Stimulated activated CD8-positive, alpha-beta memory T cell treated with anti-CD3 and anti-CD28 coated beads, Interleukin-12 subunit alpha, Interleukin-12 subunit beta, amount 100 ng/mL, for 1 hour (primary cell): ENCODE results near the gene IVD.

Source experiments
- DNase-seq: peaks from one replicate; pipeline ENCODE4 v3.0.0-alpha.2; 2020; ENCODE audit warnings: low read depth

Gene IVD

DNA sequence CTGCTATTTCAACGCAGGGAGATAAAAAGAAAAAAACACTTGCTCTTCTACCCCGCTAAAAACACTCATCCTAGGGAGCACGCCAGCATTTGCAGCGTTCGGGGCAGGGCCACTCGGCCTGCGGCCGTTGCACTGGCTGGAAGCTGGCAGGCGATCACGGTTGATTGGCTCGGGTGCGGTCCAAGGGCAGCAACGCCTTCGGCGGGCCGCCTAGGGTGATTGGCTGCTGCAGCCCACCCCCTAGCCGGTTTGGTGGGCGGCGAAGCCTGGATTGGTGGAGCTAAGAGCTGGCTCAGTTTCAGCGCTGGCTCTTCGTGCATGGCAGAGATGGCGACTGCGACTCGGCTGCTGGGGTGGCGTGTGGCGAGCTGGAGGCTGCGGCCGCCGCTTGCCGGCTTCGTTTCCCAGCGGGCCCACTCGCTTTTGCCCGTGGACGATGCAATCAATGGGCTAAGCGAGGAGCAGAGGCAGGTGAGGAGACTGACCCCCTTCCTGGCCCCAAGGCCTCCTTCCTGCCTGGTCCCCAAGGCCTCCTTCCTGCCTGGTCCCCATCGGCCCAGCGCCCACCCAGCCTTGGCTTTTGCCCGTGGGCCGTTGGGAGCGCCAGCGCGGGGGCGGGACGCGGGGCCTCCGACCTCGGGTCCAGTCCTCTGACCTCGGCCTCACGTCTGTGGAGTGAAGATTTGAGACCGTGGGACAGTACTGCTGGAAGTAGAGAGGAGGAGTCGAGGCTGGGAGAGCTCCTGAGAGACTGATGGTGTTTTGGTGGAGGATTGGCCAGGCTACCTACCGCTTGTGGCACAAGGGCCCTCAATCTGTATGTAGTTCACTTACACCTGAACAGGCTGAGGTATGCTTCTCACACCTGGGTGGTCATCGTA lies at the start of gene IVD:
Gene IVD (plus strand): TSS at position 295 of the 881 bp plus-strand sequence. CDS start 33 bp downstream, at position 328.
- peak; percentile 80 for DNase-seq

DNA sequence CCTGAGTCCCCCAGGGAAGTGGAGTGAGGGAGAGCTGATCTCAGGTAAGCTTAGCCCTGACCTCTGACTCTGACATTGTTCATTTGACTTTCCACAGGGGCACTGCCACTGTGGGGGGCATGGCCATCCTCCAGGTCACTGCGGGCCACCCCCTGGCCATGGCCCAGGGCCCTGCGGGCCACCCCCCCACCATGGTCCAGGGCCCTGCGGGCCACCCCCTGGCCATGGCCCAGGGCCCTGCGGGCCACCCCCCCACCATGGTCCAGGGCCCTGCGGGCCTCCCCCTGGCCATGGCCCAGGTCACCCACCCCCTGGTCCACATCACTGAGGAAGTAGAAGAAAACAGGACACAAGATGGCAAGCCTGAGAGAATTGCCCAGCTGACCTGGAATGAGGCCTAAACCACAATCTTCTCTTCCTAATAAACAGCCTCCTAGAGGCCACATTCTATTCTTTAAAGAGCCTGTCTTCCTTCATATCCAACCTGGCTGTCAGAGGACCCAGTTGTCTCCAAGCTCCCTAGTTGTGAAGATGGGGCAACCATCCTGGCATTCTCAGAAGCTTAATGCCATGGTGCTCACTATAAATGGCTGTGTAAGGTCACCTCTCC lies 49.5 kb upstream of the IVD start:
- no peak for DNase-seq

DNA sequence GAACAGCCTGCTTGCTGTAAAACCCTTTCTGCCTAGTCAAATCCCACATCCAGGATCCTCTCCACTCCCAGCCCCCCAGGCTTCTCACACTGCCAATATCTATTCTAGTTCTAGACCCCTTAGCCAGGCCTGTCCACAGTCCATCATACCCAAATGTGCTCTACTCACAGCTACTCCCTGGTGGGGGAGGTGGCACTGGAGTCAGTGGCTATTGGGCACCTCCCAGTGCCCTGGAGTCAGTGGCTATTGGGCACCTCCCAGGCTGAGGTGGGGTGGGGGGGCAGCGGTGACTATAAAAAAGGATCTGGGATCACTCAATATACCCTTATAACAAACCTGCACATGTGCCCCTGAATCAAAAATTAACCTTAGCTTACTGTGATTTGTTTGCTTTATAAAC lies 48.3 kb upstream of the IVD start:
- DNase-seq, result no peak

DNA sequence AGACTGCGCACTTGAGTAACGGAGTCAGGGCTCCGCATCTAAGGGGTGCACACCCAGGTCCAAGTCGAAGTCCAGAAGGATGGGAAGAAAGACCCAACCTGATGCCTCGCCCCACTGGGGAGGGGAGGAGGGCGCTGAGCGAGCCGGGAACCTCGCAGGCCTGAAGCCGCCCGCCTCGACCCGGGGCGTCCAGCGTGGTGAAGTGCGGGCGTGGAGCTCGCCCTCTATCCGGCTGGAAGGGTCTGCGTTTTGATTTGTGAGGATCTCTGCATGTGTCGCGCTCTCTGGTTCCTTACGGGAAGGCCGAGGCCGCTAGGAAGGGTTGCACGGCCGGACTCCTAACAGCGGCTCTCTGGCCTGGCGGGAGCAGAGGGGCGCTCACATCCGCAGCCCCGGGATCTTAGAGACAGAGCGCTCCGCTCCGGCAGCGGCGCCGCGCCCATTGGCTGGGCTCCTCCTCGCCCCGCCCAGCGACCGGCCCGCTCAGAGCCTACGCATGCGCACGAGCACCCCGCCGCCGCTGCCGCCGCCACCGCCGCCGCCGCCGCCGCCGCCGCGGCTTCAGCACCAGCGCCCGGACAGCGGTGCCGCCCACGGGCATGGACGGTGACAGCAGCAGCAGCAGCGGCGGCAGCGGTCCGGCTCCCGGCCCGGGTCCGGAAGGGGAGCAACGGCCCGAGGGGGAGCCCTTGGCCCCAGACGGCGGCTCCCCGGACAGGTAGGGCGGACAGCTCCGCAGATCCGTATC lies 47.7 kb upstream of the IVD start, which contains the start of gene DISP2:
Gene DISP2 (plus strand): TSS at position 497 of the 748 bp plus-strand sequence. CDS start 103 bp downstream, at position 600.
- peak; percentile 82 for DNase-seq

DNA sequence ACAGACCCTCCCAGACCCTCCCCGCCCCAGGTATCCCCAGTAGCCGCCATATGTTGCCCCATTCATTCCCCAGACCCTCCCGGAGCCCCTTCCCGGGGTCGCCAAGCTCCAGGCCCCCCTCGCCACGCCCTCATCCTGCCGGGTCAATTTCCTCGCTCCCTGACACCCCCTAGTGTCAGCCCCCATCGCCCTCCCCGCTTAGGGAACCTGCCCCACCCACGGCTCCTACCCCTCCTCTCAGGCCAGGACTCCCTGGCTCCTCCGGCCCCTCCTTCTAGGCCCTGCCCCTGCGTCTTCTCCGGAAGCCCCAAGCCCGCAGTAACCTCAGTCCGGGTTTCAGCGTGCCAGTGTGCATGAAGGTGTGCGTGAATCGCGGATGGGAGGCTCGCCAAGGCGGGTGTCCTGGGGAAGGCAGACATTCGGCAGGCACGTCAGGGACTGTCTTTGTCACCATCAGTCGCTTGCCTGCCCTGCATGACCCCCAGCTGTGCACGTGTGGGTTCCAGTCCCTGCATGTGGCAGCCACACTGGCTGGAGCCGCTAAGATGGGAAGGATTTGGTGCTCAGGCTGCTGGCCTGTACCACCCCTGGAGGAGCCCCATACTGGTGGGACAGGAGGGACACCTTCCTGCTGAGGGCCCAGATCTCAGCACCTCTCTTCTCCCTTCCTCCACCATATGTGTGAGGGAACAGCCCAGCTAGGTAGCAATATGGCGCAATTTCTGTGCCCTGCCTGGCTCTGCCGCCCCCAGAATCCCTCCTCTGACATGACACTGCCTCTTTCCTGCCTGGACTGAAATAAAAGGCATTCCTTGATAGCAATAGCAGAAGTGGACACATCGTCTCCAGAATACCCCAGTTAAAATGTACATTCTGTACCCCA lies 46.9 kb upstream of the IVD start:
- DNase-seq, result no peak

DNA sequence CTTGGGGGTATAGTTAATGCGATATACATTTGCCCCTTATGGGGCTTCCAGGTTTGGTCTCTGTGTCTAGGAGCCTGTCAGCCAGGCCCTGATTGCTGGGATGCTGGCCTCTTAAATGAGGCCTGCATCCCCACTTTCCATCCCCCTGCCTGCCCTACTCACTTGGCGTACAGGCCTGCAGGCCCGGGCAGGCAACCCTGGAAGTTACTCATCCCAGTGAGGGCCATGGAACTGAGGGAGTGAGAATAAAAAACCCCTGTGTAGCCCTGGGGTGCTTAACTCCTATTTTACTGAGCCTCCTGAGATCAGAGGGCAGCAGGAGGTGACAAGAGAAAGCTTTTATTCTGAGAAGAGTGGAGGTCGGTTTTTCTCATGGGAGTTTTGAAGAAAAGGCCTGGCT lies 45.6 kb upstream of the IVD start:
- DNase-seq, result no peak

DNA sequence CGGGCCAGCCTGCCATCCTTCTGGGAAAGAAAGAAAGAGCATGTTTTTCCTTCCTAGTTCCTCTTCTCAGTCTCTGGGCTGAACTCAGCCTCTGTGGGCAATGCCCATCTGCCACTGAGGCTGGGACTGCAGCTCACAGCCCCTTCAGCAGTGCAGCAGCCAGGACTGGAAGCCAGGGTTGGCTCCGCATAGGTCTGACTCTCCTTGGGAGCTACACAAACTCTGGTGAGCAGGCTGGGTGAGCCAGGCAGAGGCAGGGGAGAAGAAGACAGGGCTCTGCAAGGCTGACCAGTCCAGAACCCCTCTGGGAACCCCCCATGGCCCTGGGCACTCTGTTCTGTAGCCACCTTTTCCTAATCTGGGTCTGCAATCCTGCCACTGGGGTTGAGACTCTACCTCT lies 44.0 kb upstream of the IVD start:
- no peak for DNase-seq

DNA sequence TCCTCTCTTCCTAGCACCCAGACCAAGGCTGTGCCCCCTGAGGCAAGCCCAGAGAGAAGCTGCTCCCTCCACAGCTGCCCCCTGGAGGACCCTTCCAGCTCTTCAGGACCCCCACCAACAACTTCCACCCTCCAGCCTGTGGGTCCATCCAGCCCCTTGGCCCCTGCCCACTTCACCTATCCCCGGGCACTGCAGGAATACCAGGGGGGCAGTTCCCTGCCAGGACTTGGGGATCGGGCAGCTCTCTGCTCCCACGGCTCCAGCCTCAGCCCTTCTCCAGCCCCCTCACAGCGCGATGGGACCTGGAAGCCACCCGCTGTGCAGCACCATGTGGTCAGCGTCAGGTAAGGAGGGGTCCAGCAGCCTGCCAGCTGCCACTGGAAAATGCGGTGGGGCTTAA lies 42.0 kb upstream of the IVD start:
- no peak for DNase-seq

DNA sequence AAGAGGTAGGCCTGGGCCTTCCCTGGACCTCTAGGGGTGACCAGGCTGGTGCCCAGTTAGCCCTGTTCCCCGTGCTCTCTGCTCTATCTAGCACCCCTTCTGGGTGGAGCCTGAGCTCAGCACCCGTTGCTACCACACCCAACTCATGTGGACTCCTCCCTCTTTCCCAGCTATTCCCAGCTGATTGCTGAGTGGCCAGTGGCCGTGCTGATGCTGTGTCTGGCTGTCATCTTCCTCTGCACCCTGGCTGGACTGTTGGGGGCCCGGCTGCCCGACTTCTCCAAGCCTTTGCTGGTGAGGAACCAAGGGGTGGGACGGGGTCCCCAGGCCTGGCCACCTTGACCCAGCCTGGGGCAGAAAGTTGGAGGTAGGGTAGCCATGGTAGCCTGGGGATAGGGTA lies 41.3 kb upstream of the IVD start:
- no peak for DNase-seq

DNA sequence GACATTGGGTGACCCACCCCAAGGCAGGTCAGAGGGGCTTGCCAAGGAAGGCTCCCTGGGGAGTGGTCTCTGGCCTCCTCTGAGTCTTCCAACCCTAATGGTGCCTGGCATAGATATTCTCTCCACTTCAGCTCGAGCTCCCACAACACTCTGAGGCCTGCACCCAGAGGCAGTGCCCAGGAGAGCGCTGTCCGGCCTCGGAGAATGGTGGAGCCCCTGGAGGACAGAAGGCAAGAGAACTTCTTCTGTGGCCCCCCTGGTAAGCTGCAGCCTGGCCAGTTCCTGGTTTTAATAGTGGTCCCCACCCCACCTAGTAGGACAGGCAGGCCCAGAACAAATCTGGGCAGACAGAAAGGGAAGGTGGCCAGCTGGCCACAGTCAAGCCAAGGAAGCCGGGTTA lies 40.6 kb upstream of the IVD start:
- DNase-seq, result no peak

DNA sequence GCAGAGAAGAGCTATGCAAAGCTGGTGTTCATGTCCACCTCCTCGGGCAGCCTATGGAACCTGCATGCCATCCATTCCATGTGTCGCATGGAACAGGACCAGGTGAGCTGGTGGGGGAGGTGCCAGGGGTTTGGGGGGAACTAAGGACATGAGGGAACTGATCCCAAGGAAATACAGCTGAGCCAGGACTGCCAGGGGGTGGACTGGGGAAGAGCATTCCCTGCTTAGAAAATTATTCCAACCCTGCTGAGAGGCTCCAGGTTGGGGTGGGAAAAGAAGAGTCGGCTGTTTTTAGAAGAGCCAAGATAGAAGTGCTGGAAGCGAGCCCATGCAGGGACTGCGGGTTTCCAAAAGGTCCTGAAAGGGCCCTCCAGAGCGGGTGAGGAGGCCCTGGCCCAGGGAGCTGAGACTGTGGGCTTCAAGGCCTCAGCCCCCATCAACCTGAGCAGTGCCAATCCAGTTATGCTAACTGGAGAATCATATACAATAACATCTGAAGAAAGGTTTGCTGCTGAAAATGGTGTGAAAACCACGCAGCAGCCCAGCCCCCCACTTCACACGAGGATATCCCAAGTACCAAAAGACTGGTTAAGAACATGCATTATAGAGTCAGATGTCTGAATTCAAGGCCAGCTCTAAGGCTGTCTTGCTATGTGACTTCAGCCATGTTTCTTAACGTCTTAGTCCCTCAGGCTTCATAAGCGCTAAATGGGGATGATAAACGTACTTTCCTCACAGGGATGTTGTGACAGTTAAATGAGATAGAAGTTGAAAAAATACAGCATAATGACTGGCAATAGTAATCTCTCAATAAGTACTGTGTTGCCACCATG lies 39.8 kb upstream of the IVD start:
- DNase-seq, result no peak

DNA sequence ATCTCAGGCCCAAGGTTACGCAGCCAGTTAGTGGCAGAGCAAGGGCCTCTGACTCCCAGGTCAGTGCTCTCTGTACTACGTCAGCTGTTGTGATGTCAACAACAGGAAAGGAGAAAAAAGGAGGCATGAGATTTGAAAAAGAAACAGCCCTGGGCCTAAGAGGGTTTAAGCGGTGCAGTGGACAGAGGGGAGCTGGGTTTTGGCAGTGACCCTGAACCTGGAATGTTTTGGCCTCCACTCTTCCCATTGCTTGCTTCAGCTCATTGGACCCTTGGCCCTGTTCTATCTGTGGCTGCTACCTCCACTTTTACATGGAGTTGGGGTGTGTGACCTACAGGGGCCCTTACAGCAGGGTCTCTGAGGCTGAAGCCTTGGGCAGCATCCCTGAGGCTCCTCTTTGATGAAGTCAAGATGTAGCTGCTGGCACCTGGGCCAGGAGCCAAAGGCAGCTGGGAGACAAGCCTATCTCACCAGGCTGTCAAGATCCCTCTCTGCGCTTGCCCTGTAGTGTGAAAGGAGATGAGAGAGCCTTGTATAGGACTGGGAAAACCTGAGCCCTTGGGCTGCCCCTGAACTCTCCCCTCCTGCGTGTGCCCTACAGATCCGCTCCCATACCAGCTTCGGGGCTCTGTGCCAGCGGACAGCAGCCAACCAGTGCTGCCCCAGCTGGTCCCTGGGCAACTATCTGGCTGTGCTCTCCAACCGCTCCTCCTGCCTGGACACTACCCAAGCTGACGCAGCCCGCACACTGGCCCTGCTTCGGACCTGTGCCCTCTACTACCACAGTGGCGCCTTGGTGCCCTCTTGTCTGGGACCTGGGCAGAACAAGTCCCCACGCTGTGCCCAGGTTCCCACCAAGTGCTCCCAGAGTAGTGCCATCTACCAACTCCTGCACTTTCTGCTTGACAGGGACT lies 38.9 kb upstream of the IVD start:
- no peak for DNase-seq

DNA sequence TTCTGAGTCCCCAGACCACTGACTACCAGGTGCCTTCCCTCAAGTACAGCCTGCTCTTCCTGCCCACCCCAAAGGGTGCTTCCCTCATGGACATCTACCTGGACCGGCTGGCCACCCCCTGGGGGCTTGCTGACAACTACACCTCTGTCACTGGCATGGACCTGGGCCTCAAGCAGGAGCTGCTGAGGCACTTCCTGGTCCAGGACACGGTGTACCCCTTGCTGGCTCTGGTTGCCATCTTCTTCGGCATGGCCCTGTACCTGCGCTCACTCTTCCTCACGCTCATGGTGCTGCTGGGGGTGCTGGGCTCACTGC lies 38.3 kb upstream of the IVD start:
- DNase-seq, result no peak

DNA sequence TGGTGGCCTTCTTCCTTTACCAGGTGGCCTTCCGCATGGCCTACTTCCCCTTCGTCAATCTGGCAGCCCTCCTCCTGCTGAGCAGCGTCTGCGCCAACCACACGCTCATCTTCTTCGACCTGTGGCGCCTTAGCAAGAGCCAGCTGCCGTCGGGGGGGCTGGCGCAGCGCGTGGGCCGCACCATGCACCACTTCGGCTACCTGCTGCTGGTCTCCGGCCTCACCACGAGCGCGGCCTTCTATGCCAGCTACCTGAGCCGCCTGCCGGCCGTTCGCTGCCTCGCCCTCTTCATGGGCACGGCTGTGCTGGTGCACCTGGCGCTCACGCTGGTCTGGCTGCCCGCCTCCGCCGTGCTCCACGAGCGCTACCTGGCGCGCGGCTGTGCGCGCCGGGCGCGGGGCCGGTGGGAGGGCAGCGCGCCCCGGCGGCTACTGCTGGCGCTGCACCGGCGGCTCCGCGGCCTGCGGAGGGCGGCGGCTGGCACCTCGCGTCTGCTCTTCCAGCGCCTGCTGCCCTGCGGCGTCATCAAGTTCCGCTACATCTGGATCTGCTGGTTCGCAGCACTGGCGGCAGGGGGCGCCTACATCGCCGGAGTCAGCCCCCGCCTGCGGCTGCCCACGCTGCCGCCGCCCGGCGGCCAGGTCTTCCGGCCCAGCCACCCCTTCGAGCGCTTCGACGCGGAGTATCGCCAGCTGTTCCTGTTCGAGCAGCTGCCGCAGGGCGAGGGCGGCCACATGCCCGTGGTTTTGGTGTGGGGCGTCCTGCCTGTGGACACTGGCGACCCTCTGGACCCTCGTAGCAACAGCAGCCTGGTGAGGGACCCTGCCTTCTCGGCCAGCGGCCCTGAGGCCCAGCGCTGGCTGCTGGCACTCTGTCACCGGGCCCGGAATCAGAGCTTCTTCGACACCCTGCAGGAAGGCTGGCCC lies 37.6 kb upstream of the IVD start:
- peak; percentile 70 for DNase-seq

DNA sequence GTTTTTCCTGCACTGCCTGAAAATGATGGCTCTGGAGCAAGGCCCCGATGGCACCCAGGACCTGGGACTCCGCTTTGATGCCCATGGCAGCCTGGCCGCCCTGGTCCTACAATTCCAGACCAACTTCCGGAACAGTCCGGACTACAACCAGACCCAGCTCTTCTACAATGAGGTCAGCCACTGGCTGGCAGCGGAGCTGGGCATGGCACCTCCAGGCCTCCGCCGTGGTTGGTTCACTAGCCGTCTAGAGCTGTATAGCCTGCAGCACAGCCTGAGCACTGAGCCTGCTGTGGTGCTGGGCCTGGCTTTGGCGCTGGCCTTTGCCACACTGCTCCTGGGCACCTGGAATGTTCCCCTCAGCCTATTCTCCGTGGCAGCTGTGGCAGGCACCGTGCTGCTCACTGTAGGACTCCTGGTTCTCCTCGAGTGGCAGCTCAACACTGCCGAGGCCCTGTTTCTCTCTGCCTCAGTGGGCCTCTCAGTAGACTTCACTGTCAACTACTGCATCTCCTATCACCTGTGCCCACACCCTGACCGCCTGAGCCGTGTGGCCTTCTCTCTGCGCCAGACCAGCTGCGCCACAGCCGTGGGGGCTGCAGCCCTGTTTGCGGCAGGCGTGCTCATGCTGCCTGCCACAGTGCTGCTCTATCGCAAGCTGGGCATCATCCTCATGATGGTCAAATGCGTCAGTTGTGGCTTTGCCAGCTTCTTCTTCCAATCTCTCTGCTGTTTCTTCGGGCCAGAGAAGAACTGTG lies 36.7 kb upstream of the IVD start:
- DNase-seq, result no peak

DNA sequence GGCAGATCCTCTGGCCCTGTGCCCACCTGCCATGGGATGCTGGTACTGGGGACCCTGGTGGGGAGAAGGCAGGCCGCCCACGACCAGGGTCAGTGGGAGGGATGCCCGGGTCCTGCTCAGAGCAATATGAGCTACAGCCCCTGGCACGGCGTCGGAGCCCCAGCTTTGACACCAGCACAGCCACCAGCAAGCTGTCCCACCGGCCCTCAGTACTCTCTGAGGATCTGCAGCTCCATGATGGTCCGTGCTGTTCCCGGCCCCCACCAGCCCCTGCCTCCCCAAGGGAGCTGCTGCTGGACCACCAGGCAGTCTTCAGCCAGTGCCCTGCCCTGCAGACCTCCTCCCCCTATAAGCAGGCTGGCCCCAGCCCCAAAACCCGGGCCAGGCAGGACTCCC lies 36.1 kb upstream of the IVD start:
- no peak for DNase-seq

DNA sequence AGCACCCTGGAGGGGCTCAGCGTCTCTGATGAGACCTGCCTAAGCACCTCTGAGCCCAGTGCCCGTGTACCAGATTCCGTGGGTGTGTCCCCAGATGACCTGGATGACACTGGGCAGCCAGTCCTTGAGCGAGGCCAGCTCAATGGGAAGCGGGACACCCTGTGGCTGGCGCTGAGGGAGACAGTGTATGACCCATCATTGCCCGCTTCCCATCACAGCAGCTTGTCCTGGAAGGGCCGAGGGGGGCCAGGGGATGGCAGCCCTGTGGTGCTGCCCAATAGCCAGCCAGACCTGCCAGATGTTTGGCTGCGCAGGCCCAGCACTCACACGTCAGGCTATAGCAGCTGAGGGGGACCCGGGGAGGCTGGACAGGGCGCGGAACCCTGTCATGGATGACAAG lies 35.6 kb upstream of the IVD start:
- DNase-seq, result no peak

DNA sequence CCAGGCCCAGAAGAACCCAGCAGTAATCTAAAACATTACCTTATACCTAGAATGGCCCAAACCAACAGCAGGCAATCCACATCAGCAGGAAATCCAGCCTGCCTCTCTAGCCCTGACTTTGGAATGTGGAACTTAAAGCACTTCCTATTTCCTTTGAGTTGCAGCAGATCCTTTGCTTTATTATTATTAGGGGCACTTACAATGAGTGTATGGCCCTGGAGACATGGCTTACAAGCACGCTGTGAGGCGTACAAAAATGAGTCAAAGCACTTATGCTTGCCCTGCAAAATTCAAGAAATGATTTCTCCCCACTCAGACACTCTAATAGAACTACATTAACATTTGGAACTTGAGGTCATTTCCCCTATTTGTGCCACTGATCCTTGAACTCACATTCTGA lies 32.6 kb upstream of the IVD start:
- no peak for DNase-seq
